H4 (cell line): ENCODE data around the gene ANKS6. TPM values are rescaled to one million over a fixed set of nuclear protein-coding genes. Genes with fewer than 3 reads are reported as not detected.

Source experiments
- DNase-seq: peaks from one replicate; pipeline ENCODE4 v3.0.0-alpha.2; 2015; ENCODE audit warnings: low spot score
- total RNA-seq: library from RNA; depleted of rRNA; stranded (reverse); fragments of >200 nt; shearing (Covaris generic); gene quantifications from 2 replicates; pipeline ENCODE4 v1.2.3, GENCODE V29; 2014

ANKS6 gene
- total RNA-seq, 1 experiment from 2014 or later, result 12.6 TPM

DNA sequence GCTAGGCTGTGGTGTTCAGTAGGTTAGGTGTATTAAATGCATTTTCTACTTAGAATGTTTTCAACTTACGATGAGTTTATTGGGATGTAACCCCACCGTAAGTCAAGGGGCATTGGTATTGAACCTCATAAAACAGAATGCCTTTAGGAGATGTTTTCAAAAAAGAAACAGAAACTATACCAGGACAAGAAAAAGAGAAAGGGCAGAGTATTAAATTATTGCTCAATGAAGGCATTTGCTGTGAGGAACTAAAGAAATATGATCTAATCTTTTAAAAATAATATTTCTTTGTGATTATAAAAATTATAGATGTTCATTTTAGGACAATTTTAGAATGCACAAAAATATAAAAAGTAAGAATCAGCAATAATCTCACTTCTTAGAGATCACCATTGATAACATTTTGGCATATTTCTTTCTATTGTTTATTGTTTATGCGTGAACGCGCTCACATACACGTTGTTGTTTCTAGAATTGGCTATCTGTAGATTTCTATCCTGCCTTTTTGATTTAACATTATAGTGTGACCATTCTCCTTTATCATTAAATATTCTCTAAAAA lies 19.1 kb upstream of the ANKS6 start:
- no peak for DNase-seq

DNA sequence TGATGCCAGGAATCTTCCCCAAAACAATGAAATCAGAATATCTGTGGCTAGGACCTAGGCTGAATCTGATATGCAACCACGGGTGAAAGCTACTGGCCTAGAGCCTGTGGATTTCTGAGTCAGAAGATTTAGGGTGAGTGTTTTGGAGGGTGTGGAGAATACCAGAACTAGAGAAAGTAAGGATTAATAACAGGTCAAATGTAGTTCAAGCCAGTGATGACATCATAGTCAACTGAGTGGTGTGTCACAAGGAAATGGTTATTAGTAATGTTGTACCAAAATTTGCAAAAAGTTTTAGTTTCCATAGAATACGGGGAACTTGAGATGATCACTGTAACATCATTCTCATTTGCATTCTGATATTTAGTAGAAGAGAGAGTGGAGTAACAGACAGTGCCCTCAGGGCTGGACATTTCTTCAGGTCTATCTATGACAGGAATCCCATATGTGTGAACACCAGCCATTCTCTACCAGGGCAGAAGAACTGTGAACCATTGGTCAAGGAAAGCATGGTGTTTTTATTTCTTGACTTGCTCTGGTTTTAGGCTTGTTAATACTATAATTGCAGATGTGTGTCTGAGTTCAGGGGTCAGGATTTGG lies 14.8 kb upstream of the ANKS6 start:
- no peak for DNase-seq

DNA sequence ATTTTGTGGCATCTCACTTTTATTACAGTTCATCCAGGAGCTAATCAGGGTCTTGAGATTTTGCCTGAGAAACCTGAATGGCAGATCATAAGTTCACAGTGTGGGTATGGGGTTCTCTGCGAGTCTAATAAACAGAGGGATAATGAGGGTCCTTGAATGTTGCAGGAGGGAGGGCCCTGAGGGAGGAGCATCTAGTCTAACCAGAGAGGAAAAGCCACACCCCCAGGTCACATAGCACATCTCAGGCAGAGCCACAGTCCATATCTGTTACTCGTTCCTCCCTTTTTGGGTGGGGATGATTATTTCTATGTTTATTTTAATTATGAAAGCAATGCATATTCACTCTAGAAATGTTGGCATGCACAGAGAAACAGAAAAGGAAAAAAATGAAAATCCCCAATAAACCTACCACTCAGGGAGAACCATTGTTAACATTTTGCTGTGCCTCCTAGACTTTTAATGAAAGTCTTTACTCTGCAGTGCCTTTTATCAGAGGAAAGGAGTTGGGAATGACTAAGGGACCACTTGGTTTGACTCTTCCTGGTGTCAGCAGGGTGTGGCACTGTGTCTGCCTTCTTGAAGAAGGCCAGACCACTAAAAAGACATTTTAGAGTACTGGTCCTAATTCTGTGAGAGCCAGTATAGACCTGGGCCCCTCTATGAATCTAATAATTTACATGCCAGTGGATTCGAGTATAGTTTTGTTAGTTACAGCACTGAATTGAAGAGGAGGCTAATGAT lies 13.9 kb upstream of the ANKS6 start:
- DNase-seq, result no peak

DNA sequence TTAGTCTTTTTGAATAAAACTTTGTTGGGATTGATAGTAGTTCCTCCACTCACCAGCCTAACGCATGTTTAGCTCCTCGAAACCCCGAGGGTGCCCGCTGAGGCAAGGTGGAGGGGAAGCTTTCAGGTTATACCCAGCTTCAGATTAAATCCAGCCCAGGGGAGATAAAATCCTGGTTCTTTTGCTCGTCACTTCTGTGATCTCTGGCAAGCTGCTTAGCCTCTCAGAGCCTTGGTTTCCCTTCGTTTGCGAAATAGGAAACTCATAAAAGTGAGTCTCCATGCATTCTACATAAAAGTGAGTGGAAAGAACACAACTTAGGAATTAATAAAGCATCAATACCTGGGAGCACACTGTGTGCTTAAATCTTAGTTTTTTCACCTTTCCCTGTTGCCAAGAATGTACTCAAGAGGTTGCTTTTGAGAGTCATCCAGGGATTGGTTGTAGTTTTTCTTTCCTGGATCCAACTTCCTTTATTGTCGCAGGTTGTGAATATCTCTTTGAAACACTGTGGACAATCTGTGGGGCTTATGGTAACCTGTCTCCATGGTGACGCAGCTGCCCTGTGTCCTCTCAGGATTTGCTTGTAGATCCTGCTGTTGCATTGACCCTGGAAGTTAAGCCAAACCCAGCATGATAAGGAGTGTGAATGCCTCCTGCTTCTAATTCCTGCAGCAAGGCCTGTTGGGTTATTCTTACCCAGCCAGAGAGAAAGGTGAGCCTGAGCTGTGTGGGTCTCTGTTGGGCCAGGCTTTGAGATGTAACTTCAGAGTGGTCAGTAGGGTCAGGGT lies 13.2 kb upstream of the ANKS6 start:
- DNase-seq, result no peak

DNA sequence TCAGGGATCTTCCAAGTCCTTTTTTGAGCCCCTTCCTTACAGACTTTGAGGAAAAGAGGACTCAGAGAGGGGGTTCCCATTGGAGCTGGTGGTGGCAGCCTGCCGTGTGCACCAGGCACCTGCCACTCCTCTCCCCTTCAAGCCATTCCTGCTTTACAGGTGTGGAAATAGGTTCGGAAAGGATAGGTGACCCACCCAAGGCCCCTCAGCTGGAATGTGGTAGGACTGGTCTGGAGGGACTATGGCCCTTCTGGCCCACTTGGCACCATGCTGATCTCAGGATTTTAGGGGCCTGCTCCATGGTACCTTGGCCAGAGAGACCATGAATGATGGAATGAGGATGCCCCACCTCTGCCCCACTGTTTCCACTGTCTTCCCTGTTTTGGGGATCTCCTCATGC lies 12.5 kb upstream of the ANKS6 start:
- no peak for DNase-seq

DNA sequence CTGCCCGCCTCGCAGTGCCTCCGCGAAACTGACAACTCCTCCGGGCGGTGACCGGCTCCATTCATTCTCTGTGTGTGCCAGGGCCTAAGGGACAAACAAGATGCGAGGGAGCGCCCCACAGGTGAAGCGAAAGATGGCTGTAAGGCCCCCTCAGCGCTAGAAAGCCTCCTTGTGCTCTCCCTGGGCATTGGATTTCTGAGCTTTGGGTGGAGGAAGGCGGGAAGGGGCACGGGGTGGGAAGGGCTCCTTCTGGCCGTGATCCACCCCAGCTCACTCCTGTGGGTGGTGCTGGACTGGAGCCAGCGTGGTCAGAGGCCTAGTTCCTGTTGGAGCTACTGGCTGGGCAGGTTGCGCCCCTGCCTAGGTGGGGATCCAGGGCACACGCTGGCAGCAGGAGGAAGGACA lies 12.1 kb upstream of the ANKS6 start:
- no peak for DNase-seq

DNA sequence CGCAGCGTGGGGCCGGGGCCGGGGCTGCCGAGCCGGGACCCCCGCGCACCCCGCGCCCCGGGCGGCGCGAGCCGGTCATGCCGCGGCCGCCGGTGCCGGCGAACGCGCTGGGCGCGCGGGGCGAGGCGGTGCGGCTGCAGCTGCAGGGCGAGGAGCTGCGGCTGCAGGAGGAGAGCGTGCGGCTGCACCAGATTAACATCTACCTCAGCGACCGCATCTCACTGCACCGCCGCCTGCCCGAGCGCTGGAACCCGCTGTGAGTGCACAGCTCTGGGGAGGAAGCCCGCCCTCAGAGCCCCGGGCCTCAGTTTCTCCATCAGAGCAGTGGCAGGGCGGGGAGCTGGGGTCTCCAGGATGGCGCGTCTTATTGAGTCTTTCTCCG lies 11.4 kb upstream of the ANKS6 start:
- DNase-seq, result no peak

DNA sequence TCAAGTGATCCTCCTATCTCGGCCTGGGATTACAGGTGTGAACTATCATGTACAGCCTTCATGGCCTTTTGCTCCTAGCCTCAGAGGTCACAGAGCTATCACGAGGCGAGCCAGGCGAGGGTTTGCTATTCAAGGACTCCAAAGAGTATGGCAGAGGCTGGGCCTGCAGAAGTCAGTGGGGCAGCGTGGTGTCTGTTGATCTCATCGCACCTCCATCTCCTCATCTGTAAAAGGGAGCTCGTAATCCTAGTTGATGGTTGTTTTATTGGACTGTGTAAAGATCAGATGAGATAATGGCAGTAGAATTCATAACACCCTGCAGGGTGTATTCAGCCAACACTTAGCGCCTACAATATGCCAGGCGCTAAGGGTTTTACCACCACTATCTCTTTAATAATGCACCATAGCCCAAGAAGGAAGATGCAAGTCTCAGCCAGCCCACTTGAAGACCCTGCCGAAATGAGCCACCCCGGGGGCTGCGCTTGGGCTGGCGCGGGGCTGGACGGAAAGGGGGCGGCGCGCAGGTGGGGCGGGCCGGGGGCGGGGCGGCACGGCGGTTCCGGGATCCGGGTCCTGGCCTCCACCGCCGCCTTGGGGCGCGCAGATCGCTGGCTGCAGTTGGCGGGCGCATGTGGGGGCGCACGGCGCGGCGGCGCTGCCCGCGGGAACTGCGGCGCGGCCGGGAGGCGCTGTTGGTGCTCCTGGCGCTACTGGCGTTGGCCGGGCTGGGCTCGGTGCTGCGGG lies 10.9 kb upstream of the ANKS6 start, which contains the start of gene GALNT12:
Gene GALNT12 (plus strand): TSS at position 601 of the 744 bp plus-strand sequence. CDS start 29 bp downstream, at position 630.
- DNase-seq, result no peak

DNA sequence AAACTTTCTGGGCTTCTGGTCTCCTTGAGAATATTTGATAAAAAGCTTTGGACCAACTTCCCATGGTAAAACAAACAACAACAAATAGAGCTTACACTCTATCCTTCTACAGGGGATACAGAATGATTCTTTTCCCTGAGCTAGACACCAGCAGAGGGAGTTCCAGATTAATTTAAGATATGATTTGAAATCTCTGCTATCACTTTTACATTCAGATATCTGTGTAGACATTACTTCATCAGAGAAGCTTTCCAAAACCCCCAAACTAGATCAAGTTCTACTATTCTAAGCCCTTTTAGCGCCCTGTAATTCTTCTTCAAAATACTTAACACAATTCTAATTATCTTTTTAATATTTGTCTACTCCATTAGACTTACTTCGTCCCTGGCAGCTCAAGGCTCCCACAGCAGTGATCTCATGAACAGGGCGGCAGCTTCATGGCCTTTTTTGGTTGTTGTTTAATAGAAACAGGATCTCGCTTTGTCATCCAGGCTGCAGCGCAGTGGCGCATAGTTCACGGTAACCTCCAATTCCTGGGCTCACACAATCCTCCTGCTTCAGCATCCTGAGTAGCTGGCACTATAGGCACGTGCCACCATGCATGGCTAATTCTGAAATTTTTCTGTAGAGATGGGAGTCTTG lies 10.2 kb upstream of the ANKS6 start:
- DNase-seq, result no peak

DNA sequence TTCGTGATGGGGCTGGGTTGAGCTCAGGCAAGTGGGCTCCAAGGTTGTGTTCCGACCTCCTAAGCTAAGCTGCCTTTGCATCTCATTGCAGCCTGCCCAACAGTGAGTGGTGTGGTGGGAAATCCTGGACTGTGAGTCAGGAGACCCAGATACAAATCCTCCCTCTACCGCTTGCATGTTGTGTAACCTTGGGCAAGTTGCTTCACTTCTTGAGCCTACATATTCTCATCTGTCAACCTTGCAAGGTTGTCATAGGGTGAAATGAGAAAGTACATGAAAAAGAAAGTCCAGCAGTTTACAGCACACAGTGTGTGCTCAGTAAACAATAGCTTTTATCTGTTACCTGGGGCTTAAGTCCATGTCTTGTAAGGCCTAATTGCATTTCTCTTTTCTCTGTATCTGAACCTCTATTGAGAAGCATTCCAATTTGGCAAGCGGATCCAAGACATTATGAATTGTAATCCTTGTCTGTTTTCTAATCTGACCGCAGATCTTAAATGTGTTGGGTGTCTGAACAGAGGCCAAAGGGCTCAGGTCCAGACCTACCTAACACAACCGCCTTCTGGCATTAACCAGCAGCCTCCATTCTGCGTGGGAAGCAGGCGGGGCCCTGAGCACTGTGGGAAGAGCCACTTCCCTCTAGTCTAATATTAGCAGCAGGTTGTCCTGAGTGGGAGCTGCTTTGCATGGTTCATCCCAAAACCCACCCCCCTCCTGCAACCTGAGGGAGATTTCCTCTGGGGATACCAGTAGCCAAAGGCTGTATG lies 9.3 kb upstream of the ANKS6 start:
- DNase-seq, result no peak

DNA sequence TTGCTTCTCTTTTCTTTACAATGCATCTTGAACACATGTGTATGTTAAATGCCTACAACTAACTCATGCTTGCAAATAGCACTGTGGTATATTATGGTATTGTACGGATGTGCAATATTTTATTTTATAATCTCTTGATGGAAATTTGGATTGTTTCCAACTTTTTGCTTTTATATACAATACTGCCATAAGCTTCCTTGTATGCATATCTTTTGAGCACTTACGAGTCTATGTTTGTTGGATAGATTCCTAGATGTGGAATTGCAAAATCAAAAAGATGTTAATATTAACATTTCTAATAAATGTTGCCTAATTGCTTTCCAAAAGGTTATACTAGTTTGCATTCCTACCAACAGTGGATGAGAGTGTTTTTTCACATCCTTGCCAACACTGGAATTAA lies 7.7 kb upstream of the ANKS6 start:
- DNase-seq, result no peak

DNA sequence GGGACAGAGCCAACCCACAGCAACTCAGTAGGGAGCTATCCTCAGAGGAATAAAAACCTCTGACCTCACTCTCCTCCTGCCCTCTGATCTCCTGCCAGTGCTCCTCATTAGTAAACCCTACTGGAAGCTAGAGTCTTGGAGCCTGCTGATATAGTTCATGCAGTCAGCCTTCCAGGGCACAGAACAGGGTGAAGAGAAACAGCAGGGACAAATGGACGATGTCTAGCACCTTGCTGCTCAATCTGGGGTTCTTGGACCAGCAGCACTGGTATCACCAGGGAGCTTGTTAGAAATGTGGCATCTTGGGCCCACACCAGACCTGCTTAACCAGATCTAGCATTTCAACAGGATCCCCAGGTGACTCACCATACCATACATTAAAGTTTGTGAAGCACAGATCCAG lies 5.6 kb upstream of the ANKS6 start:
- no peak for DNase-seq

DNA sequence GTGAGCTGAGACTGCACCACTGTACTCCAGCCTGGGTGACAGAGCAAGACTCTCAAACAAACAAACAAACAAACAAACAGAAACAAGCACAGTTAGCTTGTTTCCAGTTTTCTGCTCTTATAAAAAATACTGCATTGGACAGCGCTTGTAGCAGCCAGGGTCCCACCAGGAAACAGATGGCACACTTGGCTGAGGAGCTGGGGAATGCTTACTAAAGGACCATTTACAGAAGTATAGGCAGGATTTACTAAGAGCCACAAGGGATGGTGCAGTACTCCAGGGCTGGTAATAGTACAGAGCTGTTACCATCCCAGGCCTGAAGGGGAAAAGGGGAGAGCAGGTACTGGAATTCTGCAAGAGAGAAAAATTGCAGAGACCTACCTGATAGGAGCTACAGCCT lies 5.2 kb upstream of the ANKS6 start:
- no peak for DNase-seq

DNA sequence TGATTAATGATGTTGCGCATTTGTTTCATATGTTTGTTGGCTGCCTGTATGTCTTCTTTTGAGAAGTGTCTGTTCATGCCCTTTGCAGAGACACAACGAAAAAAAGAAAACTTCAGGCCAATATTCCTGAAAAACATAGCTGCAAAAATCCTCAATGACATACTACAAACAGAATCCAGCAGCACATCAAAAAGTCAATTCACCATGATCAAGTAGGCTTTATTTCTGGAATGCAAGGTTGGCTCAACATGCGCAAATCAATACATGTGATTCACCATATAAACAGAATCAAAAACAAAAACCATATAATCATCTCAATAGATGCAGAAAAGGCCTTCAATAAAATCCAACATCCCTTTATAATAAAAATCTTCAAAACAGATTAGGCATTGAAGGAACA lies 1.9 kb upstream of the ANKS6 start:
- no peak for DNase-seq

DNA sequence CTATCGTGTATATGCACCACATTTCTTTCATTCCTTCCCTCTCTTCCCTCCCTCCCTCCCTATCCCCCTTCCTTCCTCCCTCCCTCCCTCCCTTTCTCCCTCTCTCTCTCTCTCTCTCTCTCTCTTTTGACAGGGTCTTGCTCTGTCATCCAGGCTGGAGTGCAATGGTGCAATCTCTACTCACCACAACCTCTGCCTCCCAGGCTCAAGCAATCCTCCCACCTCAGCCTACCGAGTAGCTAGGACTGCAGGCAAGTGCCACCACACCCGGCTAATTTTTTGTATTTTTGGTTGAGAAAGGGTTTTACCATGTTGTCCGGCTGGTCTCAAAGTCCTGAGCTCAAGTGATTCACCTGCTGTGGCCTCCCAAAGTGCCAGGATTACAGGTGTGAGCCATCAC lies 1.1 kb upstream of the ANKS6 start:
- DNase-seq, result no peak

DNA sequence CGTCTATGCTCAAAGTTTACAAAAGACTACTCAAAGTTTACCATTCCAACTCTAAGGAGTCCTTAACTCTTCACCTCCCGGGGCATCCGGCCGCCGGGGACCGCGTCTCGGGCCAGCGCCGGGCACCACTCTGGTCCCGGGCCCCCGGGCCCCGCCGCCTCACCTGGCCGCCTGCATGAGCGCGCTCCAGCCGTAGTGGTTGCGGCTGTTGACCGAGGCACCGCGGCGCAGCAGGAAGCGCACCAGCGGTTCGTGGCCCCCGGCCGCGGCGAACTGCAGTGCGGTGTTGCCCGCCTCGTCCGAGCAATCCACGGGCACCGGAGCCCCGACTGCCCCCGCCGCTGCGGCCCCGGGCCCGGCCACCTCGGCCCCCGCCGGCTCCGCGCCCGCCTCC lies 388 bp downstream of the ANKS6 start:
- DNase-seq, result no peak

DNA sequence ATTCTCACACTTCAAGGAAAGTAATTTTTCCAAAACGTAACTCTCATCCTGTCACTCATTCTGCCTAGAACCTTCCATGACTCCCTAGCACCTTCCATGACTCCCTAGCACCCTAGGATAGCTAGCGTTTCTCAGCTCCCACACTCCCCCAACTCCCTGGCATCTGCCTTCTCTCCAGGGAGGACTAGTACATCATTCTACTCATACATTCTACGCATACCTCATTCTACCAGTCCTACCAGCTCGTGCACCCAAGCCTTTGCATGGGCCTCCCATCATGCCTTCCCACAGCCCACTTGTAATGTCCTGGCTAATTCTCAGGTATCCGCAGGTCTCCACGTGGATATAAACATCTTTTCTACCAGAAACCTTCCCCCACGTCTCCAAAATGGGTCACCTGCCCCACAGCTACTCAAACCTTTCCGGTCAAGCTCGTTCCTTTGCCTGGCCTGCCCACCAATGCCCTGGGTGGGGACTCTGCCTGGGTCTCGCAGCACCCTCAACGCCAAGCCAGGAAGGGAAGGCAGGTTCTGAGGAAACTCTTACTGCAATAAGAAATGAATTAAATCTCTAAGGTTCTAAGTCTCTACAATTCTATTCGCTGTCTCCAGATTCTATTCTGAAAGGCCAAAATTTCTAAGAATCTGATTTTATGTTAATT lies 930 bp downstream of the ANKS6 start:
- DNase-seq, result no peak

DNA sequence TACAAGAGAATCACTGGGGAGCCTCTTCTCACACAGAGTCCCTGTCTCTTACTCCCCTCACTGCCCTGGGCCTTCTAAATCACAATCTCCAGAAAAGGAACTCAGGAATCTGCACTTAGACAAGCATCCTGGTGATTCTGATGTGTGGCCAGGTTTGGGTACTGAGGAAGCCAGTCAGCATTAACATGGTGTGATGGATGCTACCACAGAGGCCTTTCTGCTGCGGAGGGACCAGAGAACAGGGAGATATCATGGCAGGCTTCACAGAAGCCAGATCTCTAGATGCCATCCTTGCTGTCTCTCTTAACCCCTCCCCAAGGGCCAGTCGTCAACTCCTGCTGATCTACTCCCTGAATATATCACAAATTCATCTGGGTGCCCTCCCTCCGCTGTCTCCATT lies 1.6 kb downstream of the ANKS6 start:
- no peak for DNase-seq

DNA sequence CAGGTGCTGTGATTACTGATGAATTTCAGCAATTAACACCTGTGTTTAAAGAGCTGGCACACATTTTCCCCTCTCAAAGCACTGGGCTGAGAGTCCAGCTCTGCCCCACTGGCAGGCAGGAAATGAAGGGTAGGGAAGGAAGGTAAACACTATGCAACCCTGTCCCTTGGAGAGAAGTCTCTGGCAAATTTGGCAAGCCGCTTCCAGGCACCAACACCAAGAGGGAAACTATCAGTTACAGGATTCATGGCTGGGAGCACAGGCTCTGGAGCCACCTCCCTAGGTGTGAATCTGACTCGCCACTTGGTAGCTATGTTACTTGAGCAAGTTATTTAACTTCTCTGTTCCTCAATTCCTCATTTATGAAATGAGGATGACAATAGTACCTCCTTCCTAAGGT lies 3.3 kb downstream of the ANKS6 start:
- DNase-seq, result no peak
